H9 (cell line): Measurements from ENCODE around the gene MAP6. TPM values are rescaled to one million over a fixed set of nuclear protein-coding genes. Genes with fewer than 3 reads are reported as not detected.

Source experiments
- DNase-seq: peaks from one replicate; pipeline ENCODE4 v3.0.0-alpha.2; 2017
- H2AFZ ChIP-seq: one replicate; pipeline ENCODE4 v1.6.1; 2013; ENCODE audit warnings: mild to moderate bottlenecking, low read length, control low read depth, moderate library complexity
- H2AK5ac ChIP-seq: 2 replicates; pipeline ENCODE4 v1.6.1; 2013; ENCODE audit warnings: low read length, control low read depth, mixed read lengths; ENCODE audit not compliant: insufficient read length
- H2BK120ac ChIP-seq: one replicate; pipeline ENCODE4 v1.6.1; 2013; ENCODE audit warnings: low read depth, mild to moderate bottlenecking, low read length, control low read depth, inconsistent platforms; ENCODE audit not compliant: poor library complexity, severe bottlenecking
- H2BK12ac ChIP-seq: 2 replicates; pipeline ENCODE4 v1.6.1; 2013; ENCODE audit warnings: low read length, control low read depth, mixed read lengths, low read depth; ENCODE audit not compliant: insufficient read length
- H2BK15ac ChIP-seq: 2 replicates; pipeline ENCODE4 v1.6.1; 2013; ENCODE audit warnings: low read depth, low read length, control low read depth
- H2BK20ac ChIP-seq: one replicate; pipeline ENCODE4 v1.6.1; 2013; ENCODE audit warnings: low read depth, mild to moderate bottlenecking, low read length, control low read depth, inconsistent platforms; ENCODE audit not compliant: poor library complexity, severe bottlenecking
- H2BK5ac ChIP-seq: 2 replicates; pipeline ENCODE4 v1.6.1; 2013; ENCODE audit warnings: low read length, control low read depth, mixed read lengths; ENCODE audit not compliant: insufficient read length
- H3K14ac ChIP-seq: 2 replicates; pipeline ENCODE4 v1.6.1; 2013; ENCODE audit warnings: low read length, control low read depth; ENCODE audit not compliant: insufficient read depth
- H3K18ac ChIP-seq: 2 replicates; pipeline ENCODE4 v1.6.1; 2013; ENCODE audit warnings: low read depth, mild to moderate bottlenecking, mixed read lengths, low read length, control low read depth; ENCODE audit not compliant: insufficient read length
- H3K23ac ChIP-seq: 2 replicates; pipeline ENCODE4 v1.6.1; 2013; ENCODE audit warnings: low read length, control low read depth, mixed read lengths, low read depth; ENCODE audit not compliant: insufficient read length
- H3K23me2 ChIP-seq: 2 replicates; pipeline ENCODE4 v1.6.1; 2013; ENCODE audit warnings: low read depth, mild to moderate bottlenecking, mixed read lengths, low read length, control low read depth; ENCODE audit not compliant: insufficient read length, poor library complexity, severe bottlenecking
- H3K27ac ChIP-seq: 2 replicates; pipeline ENCODE4 v1.5.1; 2013; ENCODE audit warnings: low read length, control low read depth, mixed read lengths, low read depth; ENCODE audit not compliant: insufficient read length
- H3K27me3 ChIP-seq: 2 replicates; pipeline ENCODE4 v1.6.1; 2013; ENCODE audit warnings: low read length, control low read depth, inconsistent platforms; ENCODE audit not compliant: insufficient read depth
- H3K4ac ChIP-seq: 2 replicates; pipeline ENCODE4 v1.6.1; 2013; ENCODE audit warnings: low read depth, mild to moderate bottlenecking, control low read depth, inconsistent platforms, low read length, moderate library complexity
- H3K4me1 ChIP-seq: 2 replicates; pipeline ENCODE4 v1.6.1; 2013; ENCODE audit warnings: low read length, control low read depth, inconsistent platforms; ENCODE audit not compliant: insufficient read depth
- H3K4me2 ChIP-seq: 2 replicates; pipeline ENCODE4 v1.6.1; 2013; ENCODE audit warnings: low read length, control low read depth, mixed read lengths; ENCODE audit not compliant: insufficient read length, insufficient read depth
- H3K56ac ChIP-seq: 2 replicates; pipeline ENCODE4 v1.6.1; 2013; ENCODE audit warnings: low read depth, mild to moderate bottlenecking, mixed read lengths, low read length, control low read depth; ENCODE audit not compliant: insufficient read length
- H3K79me1 ChIP-seq: 2 replicates; pipeline ENCODE4 v1.6.1; 2013; ENCODE audit warnings: low read depth, mild to moderate bottlenecking, moderate library complexity, low read length, control low read depth, inconsistent platforms; ENCODE audit not compliant: insufficient read depth, poor library complexity, severe bottlenecking
- H3K79me2 ChIP-seq: 2 replicates; pipeline ENCODE4 v1.6.1; 2013; ENCODE audit warnings: low read length, control low read depth, inconsistent platforms; ENCODE audit not compliant: insufficient read depth
- H3K9ac ChIP-seq: 2 replicates; pipeline ENCODE4 v1.6.1; 2013; ENCODE audit warnings: low read length, control low read depth, mixed read lengths; ENCODE audit not compliant: insufficient read length; ENCODE audit errors: extremely low read depth
- H3K9me3 ChIP-seq: one replicate; pipeline ENCODE4 v1.6.1; 2013; ENCODE audit warnings: low read depth, low read length, inconsistent platforms; ENCODE audit not compliant: control insufficient read depth
- H3T11ph ChIP-seq: one replicate; pipeline ENCODE4 v1.6.1; 2013; ENCODE audit warnings: mild to moderate bottlenecking, low read length, control low read depth, inconsistent platforms
- H4K20me1 ChIP-seq: one replicate; pipeline ENCODE4 v1.6.1; 2013; ENCODE audit not compliant: control insufficient read depth, insufficient read length, insufficient read depth
- H4K5ac ChIP-seq: 2 replicates; pipeline ENCODE4 v1.6.1; 2013; ENCODE audit warnings: low read depth, mild to moderate bottlenecking, mixed read lengths, low read length, control low read depth; ENCODE audit not compliant: insufficient read length
- H4K8ac ChIP-seq: replicated peaks from 2 replicates; pipeline ENCODE4 v1.6.1; 2013; ENCODE audit warnings: low read length, control low read depth, mixed read lengths, low read depth; ENCODE audit not compliant: insufficient read length
- H4K91ac ChIP-seq: 2 replicates; pipeline ENCODE4 v1.6.1; 2013; ENCODE audit warnings: low read depth, mild to moderate bottlenecking, moderate library complexity, mixed read lengths, low read length, control low read depth; ENCODE audit not compliant: insufficient read length
- H3K27ac Mint-ChIP-seq, 3 experiments: 2 replicates in 2 of 3; 3 replicates in 1 of 3; pipeline ENCODE4 v1.8.0; 2020 to 2021; ENCODE audit warnings: mixed read lengths in 3 of 3, mild to moderate bottlenecking in 1 of 3, moderate library complexity in 1 of 3
- H3K27me3 Mint-ChIP-seq: 2 replicates; pipeline ENCODE4 v1.8.0; 2021; ENCODE audit warnings: low read depth, mild to moderate bottlenecking, moderate library complexity, mixed read lengths
- H3K36me3 Mint-ChIP-seq, 3 experiments: 2 replicates in 2 of 3; 3 replicates in 1 of 3; pipeline ENCODE4 v1.8.0; 2020 to 2021; ENCODE audit warnings: low read depth in 3 of 3, mixed read lengths in 3 of 3; ENCODE audit not compliant: insufficient read depth in 1 of 3
- H3K4me1 Mint-ChIP-seq, 2 experiments: 2 replicates each; pipeline ENCODE4 v1.8.0; 2020; ENCODE audit warnings: mixed read lengths in 2 of 2
- H3K4me3 Mint-ChIP-seq, 2 experiments: 2 replicates in 1 of 2; 3 replicates in 1 of 2; pipeline ENCODE4 v1.8.0; 2020 to 2021; ENCODE audit warnings: mild to moderate bottlenecking in 2 of 2, mixed read lengths in 2 of 2, moderate library complexity in 1 of 2
- H3K9me3 Mint-ChIP-seq, 2 experiments: 2 replicates in 1 of 2; 3 replicates in 1 of 2; pipeline ENCODE4 v1.8.0; 2020; ENCODE audit warnings: mild to moderate bottlenecking in 2 of 2, mixed read lengths in 2 of 2, moderate library complexity in 1 of 2
- CTCF ChIP-seq: fragments of 200-600 bp; sonication (generic); conservative IDR thresholded peaks from 3 replicates; pipeline ENCODE4 v1.8.0; 2021; ENCODE audit warnings: antibody characterized with exemption, mild to moderate bottlenecking
- WGBS: extraction: QIAGEN DNeasy Blood & Tissue Kit; methylation state at CpG from one replicate; pipeline ENCODE4 v1.1.7; 2013; ENCODE audit warnings: missing lambda C conversion rate, low lambda C conversion rate, mixed read lengths; ENCODE audit not compliant: insufficient read length; ENCODE audit errors: extremely low coverage; 5-methylcytosine and 5-hydroxymethylcytosine counted together
- total RNA-seq: library from RNA; stranded (reverse); gene quantifications from 2 replicates; pipeline ENCODE4 v1.2.1, GENCODE V29; 2021

MAP6 gene
- total RNA-seq, 1 experiment from 2014 or later: 0.77 TPM

- no peak overlapping the region for H2BK5ac ChIP-seq
- Mint-ChIP-seq H3K27ac (no peak overlapping the region), H3K4me3 (no peak overlapping the region), H3K9me3 (no peaks in the 10 kb centered on the region), H3K36me3 (no peaks in the 10 kb centered on the region), H3K4me1 (peaks cover 24 to 48% of the 10 kb centered on the region in 2 experiments), H3K27me3 (no peaks in the 10 kb centered on the region; the same call in 1 of the 2 replicates)
- no peak for TF ChIP-seq CTCF
- no peaks in the 10 kb centered on the region for H3K23me2 ChIP-seq
- H3K9me3 ChIP-seq: no peaks in the 10 kb centered on the region
- H2BK120ac ChIP-seq: no peak overlapping the region
- no peak overlapping the region for H2AFZ ChIP-seq
- H2BK15ac ChIP-seq: no peak overlapping the region
- no peaks in the 10 kb centered on the region for H3K27me3 ChIP-seq
- H3K79me2 ChIP-seq: no peaks in the 10 kb centered on the region; the same call in 1 of the 2 replicates
- no peak overlapping the region for H2AK5ac ChIP-seq
- H4K8ac ChIP-seq: no peak overlapping the region
- H3K4me1 ChIP-seq: no peaks in the 10 kb centered on the region; the same call in 1 of the 2 replicates
- no peak overlapping the region for H3K27ac ChIP-seq
- no peak overlapping the region for H4K91ac ChIP-seq
- H3K23ac ChIP-seq: no peak overlapping the region
- H3K18ac ChIP-seq: no peak overlapping the region
- H2BK20ac ChIP-seq: no peak overlapping the region
- H3K4me2 ChIP-seq: no peak overlapping the region
- H3K14ac ChIP-seq: no peak overlapping the region
- H4K5ac ChIP-seq: no peak overlapping the region
- no peak overlapping the region for H3K56ac ChIP-seq
- no peaks in the 10 kb centered on the region for H3K79me1 ChIP-seq
- H2BK12ac ChIP-seq: no peak overlapping the region
- H3K4ac ChIP-seq: no peak overlapping the region
- WGBS: no CpG with 5 or more reads among the region's 8 CpGs
- H3T11ph ChIP-seq: no peak overlapping the region
- no peak for DNase-seq
- H3K9ac ChIP-seq: no peak overlapping the region
- H4K20me1 ChIP-seq: no peaks in the 10 kb centered on the region
Measured at GRCh38 chr11:75625991-75626888, 42.6 kb downstream of the MAP6 start.
